Activated naive CD8-positive, alpha-beta T cell treated with anti-CD3 and anti-CD28 coated beads, Interleukin-2, amount 50 U/mL, for 16 hours (primary cell): ENCODE data around the gene MSMB.
"Not testable (repeated sequence)": the region's sequence is repeated elsewhere in the genome, so short reads cannot be mapped to it uniquely, and the experiment has no call there.

ENCODE experiments used
- DNase-seq: peaks from one replicate; pipeline ENCODE4 v3.0.0-alpha.2; 2020; ENCODE audit warnings: low read depth, low spot score

The MSMB gene

GRCh38 chr10:46069771-46070463 lies 23.8 kb upstream of the MSMB start:
- no peak for DNase-seq

- DNase-seq = no peak
Observed at GRCh38 chr10:46068905-46069304, 22.8 kb upstream of the MSMB start.

GRCh38 chr10:46068117-46068516 lies 22.0 kb upstream of the MSMB start:
- no peak for DNase-seq

GRCh38 chr10:46064269-46064817 lies 18.3 kb upstream of the MSMB start:
- no peak for DNase-seq

GRCh38 chr10:46062723-46063428 lies 16.8 kb upstream of the MSMB start:
- no peak for DNase-seq

GRCh38 chr10:46060706-46061105 lies 14.6 kb upstream of the MSMB start:
- DNase-seq = no peak

GRCh38 chr10:46057927-46058326 lies 11.9 kb upstream of the MSMB start:
- DNase-seq = not testable (repeated sequence)

- DNase-seq = no peak
Observed at GRCh38 chr10:46057038-46057437, 11.0 kb upstream of the MSMB start.

- DNase-seq = no peak
Observed at GRCh38 chr10:46055771-46056170, 9.7 kb upstream of the MSMB start.

GRCh38 chr10:46053534-46054434 lies 7.7 kb upstream of the MSMB start:
- DNase-seq = no peak

GRCh38 chr10:46052791-46053375 lies 6.8 kb upstream of the MSMB start:
- DNase-seq = no peak

- DNase-seq = no peak
Observed at GRCh38 chr10:46052057-46052790, 6.2 kb upstream of the MSMB start.

GRCh38 chr10:46050941-46051623 lies 5.0 kb upstream of the MSMB start:
- no peak for DNase-seq

- not testable (repeated sequence) for DNase-seq
Observed at GRCh38 chr10:46049497-46049831, 3.4 kb upstream of the MSMB start.

GRCh38 chr10:46048152-46048551 lies 2.1 kb upstream of the MSMB start:
- no peak for DNase-seq

GRCh38 chr10:46042527-46042926 lies 3.5 kb downstream of the MSMB start:
- no peak for DNase-seq

GRCh38 chr10:46040004-46040403 lies 6.1 kb downstream of the MSMB start:
- no peak for DNase-seq

- DNase-seq = no peak
Observed at GRCh38 chr10:46037107-46037825, 8.8 kb downstream of the MSMB start.

GRCh38 chr10:46035923-46036849 lies 9.9 kb downstream of the MSMB start:
- DNase-seq = no peak
